K562 (cell line): ENCODE data around the gene ANKRD13D. TPM values are rescaled to one million over a fixed set of nuclear protein-coding genes. Genes with fewer than 3 reads are reported as not detected.

Experiments
- BCL6 ChIP-seq: fragments of 250-450 bp; sonication (Bioruptor Pico); IDR thresholded peaks from 2 replicates; pipeline ENCODE4 v1.4.0; 2020
- BCLAF1 ChIP-seq, 2 experiments: fragments of 450-650 bp in 1 of 2; IDR thresholded peaks; 2 replicates each; pipeline ENCODE4 v1.6.1; 2011 to 2017; ENCODE audit warnings: low read depth in 2 of 2, antibody characterized with exemption in 1 of 2, borderline replicate concordance in 1 of 2, low read length in 1 of 2, mild to moderate bottlenecking in 1 of 2, mixed read lengths in 1 of 2; ENCODE audit not compliant: control insufficient read depth in 1 of 2
- CBX2 ChIP-seq: fragments of 200-600 bp; sonication (generic); IDR thresholded peaks from one replicate; pipeline ENCODE4 v1.6.1; 2012; ENCODE audit warnings: mild to moderate bottlenecking, low read length, inconsistent platforms; ENCODE audit not compliant: insufficient read depth, poor library complexity, severe bottlenecking
- DDX20 ChIP-seq: fragments of 450-650 bp; IDR thresholded peaks from 2 replicates; pipeline ENCODE4 v1.6.1; 2016; ENCODE audit warnings: missing genetic modification characterization, low read depth, mild to moderate bottlenecking, missing compliant biosample characterization, moderate library complexity
- FOXJ3 ChIP-seq: sonication (generic); formaldehyde crosslinking; IDR thresholded peaks from 2 replicates; pipeline ENCODE4 v1.4.0; 2020; ENCODE audit warnings: mild to moderate bottlenecking, missing genetic modification reagents
- FOXP4 ChIP-seq: sonication (generic); formaldehyde crosslinking; IDR thresholded peaks from 2 replicates; pipeline ENCODE4 v1.8.0; 2022; ENCODE audit warnings: mild to moderate bottlenecking, missing genetic modification reagents, borderline replicate concordance
- HCFC1 ChIP-seq: IDR thresholded peaks from 2 replicates; pipeline ENCODE4 v1.6.1; 2012; ENCODE audit warnings: low read depth, low read length, improper control_type of control experiment
- HLTF ChIP-seq: fragments of 450-650 bp; IDR thresholded peaks from 2 replicates; pipeline ENCODE4 v1.6.1; 2016
- JUNB ChIP-seq: fragments of 450-650 bp; formaldehyde crosslinking; conservative IDR thresholded peaks from 2 replicates; pipeline ENCODE4 v1.4.0; 2020; ENCODE audit warnings: mild to moderate bottlenecking
- KAT7 ChIP-seq: sonication (generic); formaldehyde crosslinking; IDR thresholded peaks from 2 replicates; pipeline ENCODE4 v1.8.0; 2022; ENCODE audit warnings: missing genetic modification reagents, mild to moderate bottlenecking, borderline replicate concordance
- NCOA1 ChIP-seq: fragments of 450-650 bp; IDR thresholded peaks from 2 replicates; pipeline ENCODE4 v1.6.1; 2016; ENCODE audit warnings: low read depth
- NFIC ChIP-seq: fragments of 450-650 bp; IDR thresholded peaks from 2 replicates; pipeline ENCODE4 v1.6.1; 2017; ENCODE audit warnings: mild to moderate bottlenecking, inconsistent platforms
- PHF21A ChIP-seq: fragments of 450-650 bp; IDR thresholded peaks from 2 replicates; pipeline ENCODE4 v1.6.1; 2017; ENCODE audit warnings: low read depth, borderline replicate concordance
- SNRNP70 ChIP-seq: fragments of 200-400 bp; formaldehyde crosslinking; optimal IDR thresholded peaks from 2 replicates; pipeline ENCODE3; 2017; ENCODE audit warnings: low read depth, low read length
- TFAM ChIP-seq: fragments of 250-450 bp; sonication (Bioruptor Pico); conservative IDR thresholded peaks from 2 replicates; pipeline ENCODE4 v1.5.0; 2021; ENCODE audit warnings: mild to moderate bottlenecking, moderate library complexity
- ZNF699 ChIP-seq: fragments of 250-450 bp; sonication (Bioruptor Pico); IDR thresholded peaks from 2 replicates; pipeline ENCODE4 v1.8.0; 2021; ENCODE audit warnings: mild to moderate bottlenecking, moderate library complexity; ENCODE audit not compliant: insufficient replicate concordance
- ZNF717 ChIP-seq: fragments of 250-450 bp; sonication (Bioruptor Pico); IDR thresholded peaks from 2 replicates; pipeline ENCODE4 v1.5.0; 2021
- polyA plus RNA-seq, 8 experiments: library from polyadenylated mRNA; depleted of rRNA in 4 of 8; stranded (reverse) in 5 of 8; unstranded in 3 of 8; fragments of >200 nt; fragmentation: Nextera tagmentation in 2 of 8; fragmentation: Illumina TruSeq in 1 of 8; extraction: Ambion mirVana in 2 of 8; extraction: Trizol in 1 of 8; gene quantifications; 2 replicates each; pipeline versions ENCODE4 v1.2.1 to v1.2.3, GENCODE V29; 2011 to 2014; ENCODE audit warnings: inconsistent platforms in 1 of 8, missing spikeins in 1 of 8
- total RNA-seq, 7 experiments: library from RNA; depleted of rRNA in 6 of 7; stranded (reverse); fragments of >200 nt in 6 of 7; fragmentation: Illumina TruSeq in 2 of 7; extraction: Trizol in 2 of 7; gene quantifications; 2 replicates each; pipeline versions ENCODE4 v1.2.1 to v1.2.3, GENCODE V29; 2011 to 2021; ENCODE audit warnings: low replicate concordance in 1 of 7
- TF ChIP-seq, protein P1 (sequence below), 2 experiments: IDR thresholded peaks; 2 replicates each; pipeline ENCODE4 v1.6.1; 2012; ENCODE audit warnings: improper control_type of control experiment in 2 of 2, low read depth in 2 of 2, low read length in 2 of 2, borderline replicate concordance in 1 of 2
- TF ChIP-seq, protein P2 (sequence below): IDR thresholded peaks from 2 replicates; pipeline ENCODE4 v1.6.1; 2016; ENCODE audit warnings: missing genetic modification characterization, missing compliant biosample characterization

The ANKRD13D gene
- total and polyA plus RNA-seq, 9 of the 15 experiments (the other 6 are each of a cell fraction or from before 2014, with no cell fraction given) = 0.94 to 40.9 (median 22.4) TPM

DNA sequence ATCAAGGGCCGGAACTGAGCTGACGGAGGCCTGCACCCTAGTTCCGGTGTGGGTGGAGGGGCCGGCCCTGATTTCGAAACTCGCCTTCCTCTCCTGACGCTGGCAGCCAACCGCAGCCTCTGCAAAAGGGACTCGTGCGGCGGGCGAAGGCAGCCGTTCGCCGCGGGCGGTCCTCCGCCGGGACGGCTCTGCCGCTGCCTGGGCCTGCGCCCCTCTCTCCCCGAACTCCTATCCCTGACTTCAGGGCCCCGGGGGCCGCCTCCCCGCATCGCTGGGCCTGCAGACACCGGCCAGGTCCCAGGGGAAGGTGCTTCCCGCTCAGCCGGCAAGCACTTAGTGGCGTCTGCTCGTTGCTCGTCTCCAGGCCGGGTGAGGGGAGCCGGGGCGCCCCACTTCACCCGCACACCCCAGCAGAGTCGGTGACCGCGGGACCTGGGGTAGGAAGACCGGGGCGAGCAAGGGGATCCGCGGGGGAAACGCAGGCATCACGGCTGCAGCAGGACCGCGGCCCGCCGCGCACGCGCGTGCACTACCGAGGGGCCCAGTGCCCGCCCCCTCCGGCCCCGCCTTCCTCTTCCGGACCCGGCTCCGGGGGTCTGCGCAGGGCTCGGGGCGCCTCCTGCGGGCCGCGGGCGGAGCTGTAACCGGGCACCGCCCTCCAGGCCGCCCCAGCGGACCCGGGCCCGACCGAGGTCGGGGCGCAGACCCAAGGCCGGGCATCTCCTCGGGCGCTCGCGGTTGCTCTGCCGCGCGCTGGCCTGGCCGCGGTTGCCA, 464 bp upstream of the ANKRD13D start (continued):
- TF ChIP-seq, protein P1, sequence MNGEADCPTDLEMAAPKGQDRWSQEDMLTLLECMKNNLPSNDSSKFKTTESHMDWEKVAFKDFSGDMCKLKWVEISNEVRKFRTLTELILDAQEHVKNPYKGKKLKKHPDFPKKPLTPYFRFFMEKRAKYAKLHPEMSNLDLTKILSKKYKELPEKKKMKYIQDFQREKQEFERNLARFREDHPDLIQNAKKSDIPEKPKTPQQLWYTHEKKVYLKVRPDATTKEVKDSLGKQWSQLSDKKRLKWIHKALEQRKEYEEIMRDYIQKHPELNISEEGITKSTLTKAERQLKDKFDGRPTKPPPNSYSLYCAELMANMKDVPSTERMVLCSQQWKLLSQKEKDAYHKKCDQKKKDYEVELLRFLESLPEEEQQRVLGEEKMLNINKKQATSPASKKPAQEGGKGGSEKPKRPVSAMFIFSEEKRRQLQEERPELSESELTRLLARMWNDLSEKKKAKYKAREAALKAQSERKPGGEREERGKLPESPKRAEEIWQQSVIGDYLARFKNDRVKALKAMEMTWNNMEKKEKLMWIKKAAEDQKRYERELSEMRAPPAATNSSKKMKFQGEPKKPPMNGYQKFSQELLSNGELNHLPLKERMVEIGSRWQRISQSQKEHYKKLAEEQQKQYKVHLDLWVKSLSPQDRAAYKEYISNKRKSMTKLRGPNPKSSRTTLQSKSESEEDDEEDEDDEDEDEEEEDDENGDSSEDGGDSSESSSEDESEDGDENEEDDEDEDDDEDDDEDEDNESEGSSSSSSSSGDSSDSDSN (IDR thresholded peaks at IDR 0.05; ENCODE audit: borderline replicate concordance in 1 of 2, low read depth in 2 of 2, low read length in 2 of 2) = no peak
- TF ChIP-seq HCFC1 = peak; percentile 43; the same call in 1 of the 2 replicates
- TF ChIP-seq NFIC = 0 out of 2 replicates have a peak, but pooled peaks have one; percentile 12
- TF ChIP-seq ZNF699 (CRISPR knock-in tag) = no peak
- no peak for TF ChIP-seq FOXJ3
- peak; percentile 58; the same call in 1 of the 2 replicates for TF ChIP-seq NCOA1
- no peak for TF ChIP-seq BCL6 (CRISPR knock-in tag)
- TF ChIP-seq KAT7 (CRISPR knock-in tag) = no peak
- TF ChIP-seq, protein P2, sequence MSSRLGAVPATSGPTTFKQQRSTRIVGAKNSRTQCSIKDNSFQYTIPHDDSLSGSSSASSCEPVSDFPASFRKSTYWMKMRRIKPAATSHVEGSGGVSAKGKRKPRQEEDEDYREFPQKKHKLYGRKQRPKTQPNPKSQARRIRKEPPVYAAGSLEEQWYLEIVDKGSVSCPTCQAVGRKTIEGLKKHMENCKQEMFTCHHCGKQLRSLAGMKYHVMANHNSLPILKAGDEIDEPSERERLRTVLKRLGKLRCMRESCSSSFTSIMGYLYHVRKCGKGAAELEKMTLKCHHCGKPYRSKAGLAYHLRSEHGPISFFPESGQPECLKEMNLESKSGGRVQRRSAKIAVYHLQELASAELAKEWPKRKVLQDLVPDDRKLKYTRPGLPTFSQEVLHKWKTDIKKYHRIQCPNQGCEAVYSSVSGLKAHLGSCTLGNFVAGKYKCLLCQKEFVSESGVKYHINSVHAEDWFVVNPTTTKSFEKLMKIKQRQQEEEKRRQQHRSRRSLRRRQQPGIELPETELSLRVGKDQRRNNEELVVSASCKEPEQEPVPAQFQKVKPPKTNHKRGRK (tag) = no peak
- no peak for TF ChIP-seq ZNF717 (CRISPR knock-in tag)
- TF ChIP-seq CBX2 = no peak
- TF ChIP-seq FOXP4 = no peak
- TF ChIP-seq PHF21A = no peak
- no peak for TF ChIP-seq BCLAF1 (IDR thresholded peaks at IDR 0.05; ENCODE audit: borderline replicate concordance in 1 of 2, control insufficient read depth in 1 of 2, low read depth in 2 of 2, low read length in 1 of 2)
- TF ChIP-seq TFAM (CRISPR knock-in tag) = no peak
- TF ChIP-seq JUNB (CRISPR knock-in tag) = no peak
- no peak for TF ChIP-seq SNRNP70
- TF ChIP-seq HLTF = no peak
- no peak for TF ChIP-seq DDX20 (tag)
